PC-9 (cell line): ENCODE measurements around the gene RAB3C.

Experiments used
- EZH2 ChIP-seq: fragments of 200-600 bp; sonication (generic); IDR thresholded peaks from 2 replicates; pipeline ENCODE4 v1.8.0; 2017; ENCODE audit warnings: antibody characterized with exemption, low read depth
- TF ChIP-seq, protein P1 (sequence below): fragments of 200-600 bp; sonication (generic); conservative IDR thresholded peaks from 2 replicates; pipeline ENCODE4 v1.6.1; 2017; ENCODE audit warnings: mixed run types, antibody characterized with exemption, mild to moderate bottlenecking, moderate library complexity

GRCh38 chr5:58891086-58891970 lies 308.5 kb downstream of the RAB3C start:
- TF ChIP-seq, protein P1, sequence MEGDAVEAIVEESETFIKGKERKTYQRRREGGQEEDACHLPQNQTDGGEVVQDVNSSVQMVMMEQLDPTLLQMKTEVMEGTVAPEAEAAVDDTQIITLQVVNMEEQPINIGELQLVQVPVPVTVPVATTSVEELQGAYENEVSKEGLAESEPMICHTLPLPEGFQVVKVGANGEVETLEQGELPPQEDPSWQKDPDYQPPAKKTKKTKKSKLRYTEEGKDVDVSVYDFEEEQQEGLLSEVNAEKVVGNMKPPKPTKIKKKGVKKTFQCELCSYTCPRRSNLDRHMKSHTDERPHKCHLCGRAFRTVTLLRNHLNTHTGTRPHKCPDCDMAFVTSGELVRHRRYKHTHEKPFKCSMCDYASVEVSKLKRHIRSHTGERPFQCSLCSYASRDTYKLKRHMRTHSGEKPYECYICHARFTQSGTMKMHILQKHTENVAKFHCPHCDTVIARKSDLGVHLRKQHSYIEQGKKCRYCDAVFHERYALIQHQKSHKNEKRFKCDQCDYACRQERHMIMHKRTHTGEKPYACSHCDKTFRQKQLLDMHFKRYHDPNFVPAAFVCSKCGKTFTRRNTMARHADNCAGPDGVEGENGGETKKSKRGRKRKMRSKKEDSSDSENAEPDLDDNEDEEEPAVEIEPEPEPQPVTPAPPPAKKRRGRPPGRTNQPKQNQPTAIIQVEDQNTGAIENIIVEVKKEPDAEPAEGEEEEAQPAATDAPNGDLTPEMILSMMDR = peak; percentile 85
- no peak for TF ChIP-seq EZH2
